ENCODE measurements around the gene KCNMB2.

KCNMB2 gene

GRCh38 chr3:178826435-178827123, 290.3 kb downstream of the KCNMB2 start:
- H3K36me3 Mint-ChIP-seq (ENCODE audit: low read depth) = no peaks in the 10 kb centered on the region
- no peak overlapping the region for H3K27ac Mint-ChIP-seq
- no peaks in the 10 kb centered on the region for H3K4me1 Mint-ChIP-seq (ENCODE audit: low read depth)
- no peaks in the 10 kb centered on the region for H3K9me3 Mint-ChIP-seq
- no peak overlapping the region for H3K4me3 Mint-ChIP-seq
- no peaks in the 10 kb centered on the region for H3K27me3 Mint-ChIP-seq

GRCh38 chr3:178827285-178827856, 291.1 kb downstream of the KCNMB2 start:
- Mint-ChIP-seq H3K4me3 (no peak overlapping the region), H3K27me3 (no peaks in the 10 kb centered on the region), H3K27ac (no peak overlapping the region), H3K4me1 (ENCODE audit: low read depth) (no peaks in the 10 kb centered on the region), H3K9me3 (no peaks in the 10 kb centered on the region), H3K36me3 (ENCODE audit: low read depth) (no peaks in the 10 kb centered on the region)

- Mint-ChIP-seq H3K9me3 (no peaks in the 10 kb centered on the region), H3K4me3 (no peak overlapping the region), H3K27ac (no peak overlapping the region), H3K27me3 (peaks cover 6% of the 10 kb centered on the region), H3K4me1 (ENCODE audit: low read depth) (no peaks in the 10 kb centered on the region), H3K36me3 (ENCODE audit: low read depth) (no peaks in the 10 kb centered on the region)
Observed at GRCh38 chr3:178833695-178834094, 297.5 kb downstream of the KCNMB2 start.

- Mint-ChIP-seq H3K9me3 (no peaks in the 10 kb centered on the region), H3K27me3 (peaks cover 6% of the 10 kb centered on the region), H3K36me3 (ENCODE audit: low read depth) (no peaks in the 10 kb centered on the region), H3K27ac (no peak overlapping the region), H3K4me3 (no peak overlapping the region), H3K4me1 (ENCODE audit: low read depth) (no peaks in the 10 kb centered on the region)
Observed at GRCh38 chr3:178835033-178835432, 298.8 kb downstream of the KCNMB2 start.

GRCh38 chr3:178837512-178837911, 301.3 kb downstream of the KCNMB2 start:
- Mint-ChIP-seq H3K4me1 (ENCODE audit: low read depth) (no peaks in the 10 kb centered on the region), H3K36me3 (ENCODE audit: low read depth) (no peaks in the 10 kb centered on the region), H3K27ac (no peak overlapping the region), H3K27me3 (peaks cover 6% of the 10 kb centered on the region), H3K9me3 (no peaks in the 10 kb centered on the region), H3K4me3 (no peak overlapping the region)

- Mint-ChIP-seq H3K4me3 (no peak overlapping the region), H3K27ac (no peak overlapping the region), H3K9me3 (no peaks in the 10 kb centered on the region), H3K4me1 (ENCODE audit: low read depth) (no peaks in the 10 kb centered on the region), H3K27me3 (peaks cover 6% of the 10 kb centered on the region), H3K36me3 (ENCODE audit: low read depth) (no peaks in the 10 kb centered on the region)
Observed at GRCh38 chr3:178840586-178840985, 304.4 kb downstream of the KCNMB2 start.

GRCh38 chr3:178841011-178841410, 304.8 kb downstream of the KCNMB2 start:
- no peaks in the 10 kb centered on the region for H3K36me3 Mint-ChIP-seq (ENCODE audit: low read depth)
- no peaks in the 10 kb centered on the region for H3K4me1 Mint-ChIP-seq (ENCODE audit: low read depth)
- no peak overlapping the region for H3K27ac Mint-ChIP-seq
- no peaks in the 10 kb centered on the region for H3K9me3 Mint-ChIP-seq
- H3K4me3 Mint-ChIP-seq = no peak overlapping the region
- peaks cover 4% of the 10 kb centered on the region for H3K27me3 Mint-ChIP-seq

- H3K27me3 Mint-ChIP-seq = no peaks in the 10 kb centered on the region
- no peaks in the 10 kb centered on the region for H3K9me3 Mint-ChIP-seq
- no peaks in the 10 kb centered on the region for H3K4me1 Mint-ChIP-seq (ENCODE audit: low read depth)
- no peak overlapping the region for H3K27ac Mint-ChIP-seq
- H3K4me3 Mint-ChIP-seq = no peak overlapping the region
- H3K36me3 Mint-ChIP-seq (ENCODE audit: low read depth) = no peaks in the 10 kb centered on the region
Observed at GRCh38 chr3:178844916-178845315, 308.7 kb downstream of the KCNMB2 start.

- no peak overlapping the region for H3K4me3 Mint-ChIP-seq
- H3K27me3 Mint-ChIP-seq = no peaks in the 10 kb centered on the region
- H3K27ac Mint-ChIP-seq = no peak overlapping the region
- H3K36me3 Mint-ChIP-seq (ENCODE audit: low read depth) = no peaks in the 10 kb centered on the region
- H3K9me3 Mint-ChIP-seq = no peaks in the 10 kb centered on the region
- no peaks in the 10 kb centered on the region for H3K4me1 Mint-ChIP-seq (ENCODE audit: low read depth)
Observed at GRCh38 chr3:178845420-178846118, 309.3 kb downstream of the KCNMB2 start.

GRCh38 chr3:178847190-178847589, 311.0 kb downstream of the KCNMB2 start:
- Mint-ChIP-seq H3K27me3 (no peaks in the 10 kb centered on the region), H3K9me3 (no peaks in the 10 kb centered on the region), H3K4me3 (no peak overlapping the region), H3K4me1 (ENCODE audit: low read depth) (no peaks in the 10 kb centered on the region), H3K27ac (no peak overlapping the region), H3K36me3 (ENCODE audit: low read depth) (no peaks in the 10 kb centered on the region)

- H3K9me3 Mint-ChIP-seq = no peaks in the 10 kb centered on the region
- H3K27ac Mint-ChIP-seq = no peak overlapping the region
- no peaks in the 10 kb centered on the region for H3K27me3 Mint-ChIP-seq
- H3K4me3 Mint-ChIP-seq = no peak overlapping the region
- no peaks in the 10 kb centered on the region for H3K4me1 Mint-ChIP-seq (ENCODE audit: low read depth)
- H3K36me3 Mint-ChIP-seq (ENCODE audit: low read depth) = no peaks in the 10 kb centered on the region
Observed at GRCh38 chr3:178849199-178849910, 313.1 kb downstream of the KCNMB2 start.

- Mint-ChIP-seq H3K27ac (no peak overlapping the region), H3K4me3 (no peak overlapping the region), H3K4me1 (ENCODE audit: low read depth) (no peaks in the 10 kb centered on the region), H3K36me3 (ENCODE audit: low read depth) (no peaks in the 10 kb centered on the region), H3K9me3 (no peaks in the 10 kb centered on the region), H3K27me3 (no peaks in the 10 kb centered on the region)
Observed at GRCh38 chr3:178850450-178851190, 314.4 kb downstream of the KCNMB2 start.

GRCh38 chr3:178851564-178851963, 315.3 kb downstream of the KCNMB2 start:
- no peaks in the 10 kb centered on the region for H3K9me3 Mint-ChIP-seq
- no peak overlapping the region for H3K27ac Mint-ChIP-seq
- H3K36me3 Mint-ChIP-seq (ENCODE audit: low read depth) = no peaks in the 10 kb centered on the region
- no peak overlapping the region for H3K4me3 Mint-ChIP-seq
- no peaks in the 10 kb centered on the region for H3K27me3 Mint-ChIP-seq
- no peaks in the 10 kb centered on the region for H3K4me1 Mint-ChIP-seq (ENCODE audit: low read depth)

GRCh38 chr3:178856804-178857203, 320.6 kb downstream of the KCNMB2 start:
- no peak overlapping the region for H3K27ac Mint-ChIP-seq
- no peaks in the 10 kb centered on the region for H3K36me3 Mint-ChIP-seq (ENCODE audit: low read depth)
- peaks cover 3% of the 10 kb centered on the region for H3K27me3 Mint-ChIP-seq
- no peak overlapping the region for H3K4me3 Mint-ChIP-seq
- no peaks in the 10 kb centered on the region for H3K4me1 Mint-ChIP-seq (ENCODE audit: low read depth)
- no peaks in the 10 kb centered on the region for H3K9me3 Mint-ChIP-seq

Data from stimulated activated naive CD8-positive, alpha-beta T cell treated with anti-CD3 and anti-CD28 coated beads, Interleukin-15, Interleukin-2, amounts not matched to agents 100 ng/mL and 50 ng/mL, for 24 hours (primary cell).